ENCODE measurements around the gene CREB3L1. TPM values are rescaled to one million over a fixed set of nuclear protein-coding genes. Genes with fewer than 3 reads are reported as not detected.

CREB3L1 gene
- total RNA-seq, 2 donors from 2014 or later = 8.8 to 9.9 TPM

GRCh38 chr11:46273511-46274205, 3.8 kb upstream of the CREB3L1 start:
- H3K9me3 ChIP-seq (ENCODE audit: control insufficient read depth, low read length) = no peaks in the 10 kb centered on the region
- H3K27ac ChIP-seq (ENCODE audit: low read depth, low read length) = no peak overlapping the region
- DNase-seq = no peak
- 90 to 95% methylated on average over 5 to 7 of the region's 7 CpGs for WGBS, 2 experiments (ENCODE audit: insufficient coverage in 1 of 2, insufficient read length in 1 of 2)
- H3K4me3 Mint-ChIP-seq = no peak overlapping the region
- H3K27me3 ChIP-seq (ENCODE audit: control insufficient read depth, insufficient read depth, low read length, poor library complexity, severe bottlenecking) = no peaks in the 10 kb centered on the region
- peaks cover 4% of the 10 kb centered on the region for H3K27me3 Mint-ChIP-seq (ENCODE audit: insufficient read depth)
- no peaks in the 10 kb centered on the region for H3K9me3 Mint-ChIP-seq
- TF ChIP-seq CTCF (conservative IDR thresholded peaks at IDR 0.05) = no peak
- peak overlapping the region; percentile 21 for H3K27ac Mint-ChIP-seq
- H3K4me3 ChIP-seq (ENCODE audit: low read length) = no peak overlapping the region
- H3K9ac ChIP-seq (ENCODE audit: extremely low read depth, low read length, poor library complexity, severe bottlenecking) = no peak overlapping the region
- peaks cover 57% of the 10 kb centered on the region for H3K4me1 Mint-ChIP-seq
- no peaks in the 10 kb centered on the region for H3K36me3 ChIP-seq (ENCODE audit: control insufficient read depth, insufficient read depth, low read length)
- no peaks in the 10 kb centered on the region for H3K36me3 Mint-ChIP-seq (ENCODE audit: low read depth)
- H3K4me1 ChIP-seq (ENCODE audit: control insufficient read depth, insufficient read depth, low read length) = peaks cover 27% of the 10 kb centered on the region

- Histone ChIP-seq H3K27me3 (ENCODE audit: control insufficient read depth, insufficient read depth, low read length, poor library complexity, severe bottlenecking) (no peaks in the 10 kb centered on the region), H3K4me1 (ENCODE audit: control insufficient read depth, insufficient read depth, low read length) (peaks cover 30% of the 10 kb centered on the region), H3K27ac (ENCODE audit: low read depth, low read length) (no peak overlapping the region), H3K9ac (ENCODE audit: extremely low read depth, low read length, poor library complexity, severe bottlenecking) (no peak overlapping the region), H3K36me3 (ENCODE audit: control insufficient read depth, insufficient read depth, low read length) (no peaks in the 10 kb centered on the region), H3K9me3 (ENCODE audit: control insufficient read depth, low read length) (no peaks in the 10 kb centered on the region), H3K4me3 (ENCODE audit: low read length) (no peak overlapping the region)
- 64% methylated on average over 4 to 6 of the region's 6 CpGs for WGBS, 2 experiments (ENCODE audit: insufficient coverage in 1 of 2, insufficient read length in 1 of 2)
- peak overlapping the region; percentile 71 for H3K4me3 Mint-ChIP-seq
- no peaks in the 10 kb centered on the region for H3K9me3 Mint-ChIP-seq
- DNase-seq = no peak
- TF ChIP-seq CTCF (conservative IDR thresholded peaks at IDR 0.05) = no peak
- peaks cover 10% of the 10 kb centered on the region for H3K27me3 Mint-ChIP-seq (ENCODE audit: insufficient read depth)
- H3K4me1 Mint-ChIP-seq = peaks cover 73% of the 10 kb centered on the region
- H3K27ac Mint-ChIP-seq = peak overlapping the region; percentile 52
- H3K36me3 Mint-ChIP-seq (ENCODE audit: low read depth) = no peaks in the 10 kb centered on the region
Measured at GRCh38 chr11:46275964-46276641, 1.4 kb upstream of the CREB3L1 start.

- H3K36me3 ChIP-seq (ENCODE audit: control insufficient read depth, insufficient read depth, low read length) = no peaks in the 10 kb centered on the region
- Mint-ChIP-seq H3K27me3 (ENCODE audit: insufficient read depth) (peaks cover 6% of the 10 kb centered on the region), H3K27ac (no peak overlapping the region), H3K36me3 (ENCODE audit: low read depth) (no peaks in the 10 kb centered on the region), H3K9me3 (no peaks in the 10 kb centered on the region), H3K4me1 (peaks cover 76% of the 10 kb centered on the region), H3K4me3 (peak overlapping the region; percentile 71)
- H3K27me3 ChIP-seq (ENCODE audit: control insufficient read depth, insufficient read depth, low read length, poor library complexity, severe bottlenecking) = no peaks in the 10 kb centered on the region
- DNase-seq = no peak
- peak overlapping the region; percentile 89 for H3K4me3 ChIP-seq (ENCODE audit: low read length)
- 30 to 38% methylated on average over 5 to 6 of the region's 8 CpGs for WGBS, 2 experiments (ENCODE audit: insufficient coverage in 1 of 2, insufficient read length in 1 of 2)
- H3K27ac ChIP-seq (ENCODE audit: low read depth, low read length) = no peak overlapping the region
- peaks cover 35% of the 10 kb centered on the region for H3K4me1 ChIP-seq (ENCODE audit: control insufficient read depth, insufficient read depth, low read length)
- no peaks in the 10 kb centered on the region for H3K9me3 ChIP-seq (ENCODE audit: control insufficient read depth, low read length)
- H3K9ac ChIP-seq (ENCODE audit: extremely low read depth, low read length, poor library complexity, severe bottlenecking) = no peak overlapping the region
- no peak for TF ChIP-seq CTCF (conservative IDR thresholded peaks at IDR 0.05)
Measured at GRCh38 chr11:46277313-46277621, 195 bp upstream of the CREB3L1 start.

Measured in endodermal cell (in vitro differentiated cells).